Measurements from ENCODE around the gene SPOCD1.

Gene SPOCD1

GRCh38 chr1:31799895-31800673, 15.7 kb downstream of the SPOCD1 start:
- DNase-seq (ENCODE audit: low read depth), result no peak

DNA sequence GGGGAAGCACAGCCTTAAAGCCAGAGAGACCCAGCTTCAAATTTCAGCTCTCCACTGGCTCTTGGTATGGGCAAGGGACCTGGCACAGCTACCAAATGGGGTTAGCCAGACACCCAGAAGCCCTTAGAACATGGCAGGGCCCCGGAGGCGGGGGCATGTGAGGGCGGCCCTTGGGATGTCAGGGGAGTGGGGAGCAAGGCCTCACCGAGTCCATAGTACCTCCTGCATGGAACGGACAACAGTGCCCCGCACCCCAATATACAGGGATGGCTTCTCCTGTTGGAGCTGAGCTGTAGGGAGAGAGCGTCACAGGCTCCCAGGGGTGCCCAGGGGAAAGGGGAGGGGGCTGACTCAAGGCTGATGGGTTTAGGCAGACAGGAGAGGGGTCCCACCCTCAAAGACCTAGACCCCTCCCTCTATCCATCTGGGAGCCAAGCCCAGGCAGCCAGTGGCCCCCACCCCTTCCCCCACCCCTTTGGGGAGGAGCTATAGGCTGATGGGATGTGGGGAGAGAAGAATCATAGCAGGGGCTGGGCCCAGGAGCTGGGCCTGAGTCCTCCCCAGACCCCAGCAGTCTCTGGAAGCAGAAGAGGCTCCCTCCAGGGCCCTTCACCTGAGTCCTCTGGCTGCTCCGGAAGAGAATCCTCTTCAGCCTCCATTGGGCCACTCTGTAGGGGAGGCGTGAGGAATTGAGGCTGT, 16.5 kb downstream of the SPOCD1 start:
- DNase-seq (ENCODE audit: low read depth), result no peak

DNA sequence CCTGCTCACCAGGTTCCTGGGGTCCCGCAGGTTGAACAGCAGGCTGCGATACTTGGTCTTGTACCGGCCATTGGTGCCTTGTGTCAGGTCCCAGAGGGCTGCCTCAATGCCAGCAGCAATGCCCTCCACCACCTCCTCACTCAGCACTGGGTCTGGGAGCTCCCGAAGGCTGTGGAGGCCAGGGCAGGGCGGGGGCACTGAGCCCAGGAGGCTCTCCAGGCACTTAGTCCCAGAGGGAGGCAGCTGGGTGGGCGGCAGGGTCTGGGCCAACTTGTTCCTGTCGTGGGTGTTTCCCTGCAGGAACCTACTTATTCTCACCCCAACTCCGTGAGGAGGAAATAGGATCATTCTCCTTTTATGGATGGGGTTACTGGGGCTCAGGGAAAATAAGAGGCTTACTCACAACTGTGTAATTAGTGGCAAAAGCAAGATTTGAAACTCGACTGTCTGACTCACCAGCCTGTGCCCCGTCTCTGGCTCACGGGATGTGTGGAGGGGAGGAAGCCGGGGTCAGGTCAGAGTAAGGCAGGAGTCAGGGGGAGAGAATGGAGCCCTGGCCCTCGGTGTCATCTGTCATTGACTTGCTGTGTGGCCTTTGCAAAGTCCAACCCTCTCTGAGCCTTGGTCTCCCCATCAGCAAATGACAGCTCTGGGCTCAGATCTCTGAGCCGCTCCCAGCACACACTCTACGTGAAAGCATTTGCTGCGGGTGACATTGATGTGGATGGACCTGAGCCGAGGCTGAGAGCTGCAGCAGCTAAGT, 17.2 kb downstream of the SPOCD1 start:
- no peak for DNase-seq (ENCODE audit: low read depth)

- no peak for DNase-seq (ENCODE audit: low read depth)
Measured at GRCh38 chr1:31798086-31798432, 17.8 kb downstream of the SPOCD1 start.

- DNase-seq (ENCODE audit: low read depth), result no peak
Measured at GRCh38 chr1:31797216-31797615, 18.6 kb downstream of the SPOCD1 start.

GRCh38 chr1:31796707-31797106, 19.1 kb downstream of the SPOCD1 start:
- no peak for DNase-seq (ENCODE audit: low read depth)

GRCh38 chr1:31795801-31796621, 19.8 kb downstream of the SPOCD1 start:
- no peak for DNase-seq (ENCODE audit: low read depth)

DNA sequence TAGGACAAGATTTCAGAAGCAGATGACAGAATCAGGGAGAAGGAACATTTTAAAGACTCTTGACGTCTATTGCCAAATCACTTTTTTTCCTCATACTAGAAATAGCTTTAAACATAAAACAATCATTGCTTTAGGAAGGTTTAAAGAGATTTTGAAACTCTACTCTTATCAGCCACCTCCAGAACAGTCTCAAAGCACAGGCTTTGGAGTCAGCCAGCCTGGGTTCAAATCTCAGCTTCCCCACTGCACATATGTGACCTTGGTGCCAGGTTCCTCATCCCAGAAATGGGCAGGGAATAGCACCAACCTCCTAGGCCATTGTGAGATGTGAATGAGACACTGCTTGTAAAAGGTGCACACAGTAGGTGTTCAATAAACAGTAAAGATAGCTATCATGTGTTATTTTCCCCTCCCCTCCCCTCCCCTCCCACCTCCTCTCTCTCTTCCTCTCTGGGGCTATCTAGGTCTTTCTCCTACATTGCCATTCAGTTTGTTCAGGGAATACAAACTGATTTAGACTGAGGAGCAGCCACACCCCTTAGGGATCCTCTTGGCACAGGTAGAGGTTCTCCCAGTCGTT, 20.6 kb downstream of the SPOCD1 start:
- DNase-seq (ENCODE audit: low read depth), result no peak

DNA sequence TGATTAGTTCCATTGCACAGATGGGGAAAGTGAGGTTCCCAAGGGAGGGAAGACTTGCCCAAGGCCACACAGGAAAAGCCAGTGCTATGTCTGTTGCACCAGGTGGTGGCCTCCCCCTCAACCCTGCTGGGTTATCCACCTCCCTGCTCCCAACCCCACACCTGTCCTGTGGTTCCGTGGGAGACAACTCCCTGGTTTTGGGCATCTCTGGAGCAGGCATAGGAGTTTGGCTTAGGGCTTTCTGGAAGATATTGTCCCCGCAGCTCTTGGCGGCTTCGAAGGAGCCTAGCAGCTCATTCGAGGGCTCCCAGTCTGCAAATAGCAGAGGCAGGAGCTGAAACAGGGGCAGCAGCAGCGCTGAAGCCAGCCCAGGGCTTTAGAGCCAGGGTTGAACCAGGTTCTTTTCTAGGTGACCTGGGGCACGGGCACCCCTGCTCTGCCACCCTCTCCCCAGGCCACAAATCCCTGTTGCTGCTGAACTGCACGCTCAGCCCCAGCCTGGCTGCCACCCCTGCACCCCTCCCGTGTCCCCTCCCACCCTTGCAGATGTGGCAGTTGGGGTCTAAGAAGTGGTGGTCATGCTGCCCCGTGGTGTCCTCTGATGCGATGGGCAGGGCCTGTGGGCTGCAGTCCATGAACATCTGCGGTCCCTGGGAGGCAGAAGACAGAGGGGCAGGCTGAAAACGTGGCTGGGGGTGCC, 22.1 kb downstream of the SPOCD1 start:
- DNase-seq (ENCODE audit: low read depth), result no peak

DNA sequence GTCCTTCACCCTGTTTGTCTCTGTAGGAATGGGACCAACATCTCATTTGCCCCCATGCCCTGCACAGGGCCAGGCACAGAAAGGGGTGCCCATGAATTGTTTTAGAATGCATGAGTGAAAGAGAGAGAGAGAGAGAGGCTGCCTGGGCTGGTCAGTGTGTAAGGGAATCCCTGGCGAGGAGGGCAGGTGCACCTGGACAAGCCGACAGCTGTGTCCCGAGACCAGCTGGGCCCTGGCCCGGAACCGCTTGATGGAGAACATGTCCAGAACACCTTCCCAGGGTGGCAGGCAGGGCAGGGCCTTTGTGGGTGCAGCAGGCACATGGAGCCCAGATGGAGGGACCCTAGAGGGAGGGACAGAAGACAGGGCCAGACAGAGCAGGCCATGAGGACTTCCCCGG, 22.7 kb downstream of the SPOCD1 start:
- DNase-seq (ENCODE audit: low read depth), result no peak

DNA sequence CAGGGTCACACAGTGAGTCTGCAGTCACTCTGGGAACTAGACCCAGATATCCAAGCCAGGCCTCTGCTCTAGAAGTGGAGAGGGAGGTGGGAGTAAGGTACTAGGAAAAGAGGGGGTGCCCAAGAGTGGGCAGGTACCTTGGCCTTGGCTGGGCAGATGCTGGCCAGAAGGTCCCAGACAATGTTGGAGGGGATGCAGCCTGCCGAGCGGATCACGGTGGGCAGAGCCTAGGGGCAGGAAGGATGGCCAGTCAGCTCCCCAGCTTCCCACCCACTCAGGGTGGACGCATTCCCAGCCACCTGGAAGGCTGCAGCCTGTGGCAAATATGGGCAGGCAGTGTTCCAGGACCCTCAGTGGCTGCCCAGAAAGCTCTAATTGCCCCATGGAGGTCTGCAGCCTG, 23.3 kb downstream of the SPOCD1 start:
- DNase-seq (ENCODE audit: low read depth), result no peak

DNA sequence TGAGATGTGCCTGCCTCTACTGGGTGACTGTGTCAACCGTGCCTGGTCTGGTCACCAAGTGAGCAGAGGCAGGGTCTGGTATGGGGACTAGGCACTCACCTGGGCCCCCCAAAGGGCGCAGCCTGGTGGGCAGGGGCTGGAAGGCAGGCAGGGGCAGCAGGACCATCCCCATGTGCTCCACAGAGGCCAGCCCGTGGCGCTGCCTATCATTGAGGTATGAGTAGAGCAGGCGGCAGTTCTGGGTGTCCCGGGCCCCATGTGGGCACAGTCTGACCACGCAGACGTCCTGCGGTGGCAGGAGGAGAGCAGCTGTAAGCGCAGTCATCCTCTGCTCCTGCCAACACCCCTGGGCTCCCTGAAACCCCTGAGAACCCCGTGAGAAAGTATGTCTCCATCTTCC, 23.7 kb downstream of the SPOCD1 start:
- no peak for DNase-seq (ENCODE audit: low read depth)

DNA sequence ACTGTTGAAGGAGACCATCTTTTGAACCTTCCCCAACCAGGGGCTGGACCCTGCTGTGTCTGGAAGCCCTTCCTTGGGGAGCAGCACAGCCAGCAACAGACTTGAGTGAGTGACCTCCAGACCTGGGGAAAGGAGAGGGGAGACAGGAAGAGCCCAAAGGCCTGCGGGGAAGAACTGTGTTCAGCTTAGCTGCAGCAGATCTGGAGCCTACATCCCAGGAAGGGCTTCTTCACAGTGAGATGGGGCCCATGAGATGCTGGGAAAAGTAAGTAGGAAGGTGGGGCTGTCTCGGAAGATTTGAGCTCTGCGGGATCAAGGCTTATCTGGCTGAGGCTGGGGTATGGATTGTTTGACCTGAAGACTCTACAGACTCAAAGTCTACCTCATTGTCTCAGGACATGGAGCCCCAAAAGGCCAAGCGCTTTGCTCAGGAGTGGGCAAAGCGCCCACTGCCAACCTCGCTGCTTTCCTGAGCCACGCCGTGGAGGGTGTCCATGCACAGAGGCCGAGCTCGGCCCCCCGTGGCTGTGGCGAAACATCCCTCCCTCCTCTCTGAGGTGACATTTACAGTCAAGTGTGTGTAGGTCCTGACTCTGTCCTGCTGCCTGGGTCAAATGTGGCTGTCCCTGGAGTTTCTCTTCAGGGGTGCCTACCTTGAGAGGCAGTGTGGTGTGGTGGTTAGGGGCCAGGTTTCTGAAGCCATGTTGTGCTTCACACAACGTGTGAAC, 24.5 kb downstream of the SPOCD1 start:
- no peak for DNase-seq (ENCODE audit: low read depth)

DNA sequence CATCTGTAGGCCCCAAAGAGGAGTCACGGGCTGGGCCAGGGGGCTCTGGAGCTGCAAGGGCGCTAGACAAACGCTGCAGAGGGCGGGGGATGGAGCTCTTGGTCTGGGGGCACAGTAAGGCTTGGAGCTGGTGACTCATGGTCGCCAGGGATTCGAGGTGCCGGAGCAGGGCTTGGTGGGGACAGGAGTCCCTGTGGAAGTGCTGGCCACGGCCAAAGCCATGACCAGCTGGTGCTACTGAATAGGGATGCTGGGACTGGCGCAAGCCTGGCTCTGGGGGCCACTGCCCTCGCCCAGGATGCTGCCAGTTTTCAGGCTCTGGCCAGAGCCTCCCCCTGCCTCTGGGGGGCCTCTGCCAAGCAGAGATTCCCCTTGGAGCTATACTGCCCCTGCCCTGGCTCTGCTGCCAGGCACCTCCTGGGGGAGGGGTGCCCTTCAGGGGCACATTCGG, 25.2 kb downstream of the SPOCD1 start:
- DNase-seq (ENCODE audit: low read depth), result no peak

- DNase-seq (ENCODE audit: low read depth), result no peak
Measured at GRCh38 chr1:31790140-31790539, 25.7 kb downstream of the SPOCD1 start.

DNA sequence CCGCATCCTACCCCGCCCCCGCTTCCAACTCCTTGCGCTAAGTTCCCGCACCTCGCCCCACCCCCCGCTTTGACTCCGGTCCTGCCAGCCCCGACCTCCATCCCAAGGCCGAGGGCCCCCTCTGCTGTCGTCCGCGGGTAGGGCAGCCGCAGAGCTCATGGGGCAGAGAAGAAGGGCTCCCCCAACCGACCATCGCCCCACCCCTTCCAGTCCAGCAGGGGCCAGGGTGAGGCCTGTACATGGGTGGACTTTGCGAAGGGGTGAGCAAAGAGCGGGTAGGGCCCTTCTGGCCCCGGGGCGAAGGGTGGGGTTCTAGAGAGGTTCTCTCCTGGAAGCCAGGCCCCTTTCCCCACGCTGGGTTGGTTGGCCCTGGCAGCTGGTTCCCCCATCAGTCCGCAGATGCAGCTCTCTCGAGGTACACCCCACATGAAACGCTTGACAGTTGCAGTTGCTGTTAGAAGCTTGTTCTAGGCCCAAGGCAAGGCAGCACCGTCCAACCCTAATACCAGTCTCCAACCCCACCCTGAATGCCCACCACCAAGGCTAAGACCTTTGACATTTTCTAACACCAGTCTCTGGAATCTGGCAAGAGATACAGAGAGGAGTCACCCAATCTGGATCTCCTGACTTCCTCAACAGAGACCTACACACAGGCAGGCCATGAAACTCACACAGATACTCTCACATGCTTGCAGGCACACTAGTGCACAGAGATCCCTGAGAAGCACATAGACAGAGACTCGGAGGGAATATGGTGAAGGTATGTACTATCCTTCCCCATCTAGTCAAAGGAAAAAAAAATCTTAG, 26.4 kb downstream of the SPOCD1 start:
- peak; percentile 92 for DNase-seq (ENCODE audit: low read depth)

- DNase-seq (ENCODE audit: low read depth), result no peak
Measured at GRCh38 chr1:31788825-31789256, 27.0 kb downstream of the SPOCD1 start.

DNA sequence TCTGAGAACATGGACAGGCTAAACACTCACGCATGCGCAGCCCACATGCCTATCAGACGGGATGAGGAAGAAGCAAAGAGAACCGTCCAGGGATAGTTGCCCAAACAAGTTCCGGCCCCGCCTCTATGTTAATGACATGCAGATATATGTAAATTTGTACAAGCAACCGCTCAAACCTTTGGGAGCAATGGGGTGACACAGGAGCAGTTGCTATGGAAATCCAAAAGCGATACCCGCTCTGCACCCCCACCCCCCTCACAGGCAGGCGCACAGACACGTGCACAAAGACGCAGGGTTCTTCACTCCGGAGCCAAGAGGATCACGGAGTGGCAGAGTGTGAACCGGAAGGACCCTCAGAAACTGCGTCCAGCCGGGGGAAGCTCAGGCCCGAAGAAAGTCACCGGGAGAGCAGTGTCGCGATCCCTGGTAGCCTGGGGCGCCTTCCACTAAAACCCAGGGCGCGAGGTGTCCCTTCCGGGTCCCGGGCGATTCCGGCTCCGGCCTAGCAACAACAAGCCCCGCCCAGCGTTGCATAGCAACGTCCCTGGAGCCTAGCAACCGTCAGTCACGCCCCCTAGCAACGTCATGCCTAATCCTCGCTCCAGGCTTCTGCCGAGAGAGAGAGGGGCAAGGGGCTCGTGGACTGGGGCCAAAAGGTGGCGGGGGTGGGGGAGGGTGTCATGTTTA, 27.5 kb downstream of the SPOCD1 start:
- DNase-seq (ENCODE audit: low read depth), result peak; percentile 79

- no peak for DNase-seq (ENCODE audit: low read depth)
Measured at GRCh38 chr1:31787786-31788137, 28.1 kb downstream of the SPOCD1 start.

All from stimulated activated CD4-positive, alpha-beta T cell treated with anti-CD3 and anti-CD28 coated beads, Interleukin-2, amount 100 ng/mL, for 4 hours (primary cell).